GM12878 (cell line): ENCODE results near the gene GXYLT1. TPM values are rescaled to one million over a fixed set of nuclear protein-coding genes. Genes with fewer than 3 reads are reported as not detected.

Experiments
- ATAC-seq: fragments of 200-7000 bp; cut with Tn5 transposase; 3 replicates; pipeline ENCODE4 v1.9.1; 2020; ENCODE audit warnings: mild to moderate bottlenecking, moderate library complexity
- BruUV-seq: library from RNA; stranded (reverse); fragments of 400-500 nt; replicated peaks from 2 replicates; lab custom pipeline; 2021; lab: Mats Ljungman, UMichigan
- CTCF ChIA-PET: fragments of 300-600 bp; sonication (Branson Sonifier 250); formaldehyde crosslinking; extraction: SDS; loops from one replicate; lab custom pipeline; 2021; ENCODE audit warnings: inconsistent platforms; lab: Yijun Ruan, JAX
- POLR2A ChIA-PET: fragments of 350-600 bp; formaldehyde crosslinking; extraction: SDS; loops from one replicate; lab custom pipeline; 2021; ENCODE audit warnings: inconsistent platforms; lab: Charles Lee
- RAD21 ChIA-PET: fragments of 300-600 bp; sonication (Branson Sonifier 250); formaldehyde crosslinking; loops from one replicate; lab custom pipeline; 2023; ENCODE audit warnings: antibody characterized with exemption; ENCODE audit not compliant: unreplicated experiment; lab: Charles Lee
- SMC1A ChIA-PET: fragments of 300-600 bp; sonication (Branson Sonifier 250); formaldehyde crosslinking; loops from one replicate; lab custom pipeline; 2023; ENCODE audit not compliant: unreplicated experiment, uncharacterized antibody; lab: Charles Lee
- DNase-seq: peaks from one replicate; pipeline ENCODE4 v3.0.0-alpha.2; 2011; ENCODE audit warnings: low read depth, low spot score
- FAIRE-seq: peaks from 3 replicates; lab custom pipeline; 2011; peaks lifted over from hg19 to GRCh38; lab: Jason Lieb, UNC
- H2AFZ ChIP-seq: 2 replicates; pipeline ENCODE4 v1.6.0; 2011; ENCODE audit warnings: low read depth, low read length, control low read depth; ENCODE audit not compliant: control insufficient read depth
- H3K27ac ChIP-seq: 2 replicates; pipeline ENCODE4 v1.5.1; 2011; ENCODE audit warnings: control low read depth; ENCODE audit not compliant: control insufficient read depth, insufficient read depth
- H3K27me3 ChIP-seq, 2 experiments: replicated peaks in 1 of 2; 2 replicates each; pipeline versions ENCODE4 v1.6.0 to v1.6.1; 2011; ENCODE audit warnings: low read length in 1 of 2; ENCODE audit not compliant: control insufficient read depth in 2 of 2, insufficient read depth in 2 of 2
- H3K36me3 ChIP-seq, 2 experiments: 2 replicates each; pipeline ENCODE4 v1.5.1; 2011; ENCODE audit warnings: low read length in 1 of 2; ENCODE audit not compliant: control insufficient read depth in 2 of 2, insufficient read depth in 2 of 2
- H3K4me1 ChIP-seq: 2 replicates; pipeline ENCODE4 v1.6.1; 2011; ENCODE audit warnings: mild to moderate bottlenecking, low read length, moderate library complexity, mixed read lengths; ENCODE audit not compliant: control insufficient read depth, insufficient read depth
- H3K4me2 ChIP-seq: 2 replicates; pipeline ENCODE4 v1.6.0; 2011; ENCODE audit warnings: control low read depth; ENCODE audit not compliant: control insufficient read depth, insufficient read depth
- H3K4me3 ChIP-seq: fragments of 200-600 bp; sonication (generic); 2 replicates; pipeline ENCODE4 v1.5.1; 2016
- H3K79me2 ChIP-seq: 2 replicates; pipeline ENCODE4 v1.6.0; 2011; ENCODE audit warnings: low read length; ENCODE audit not compliant: control insufficient read depth, insufficient read depth
- H3K9ac ChIP-seq: 2 replicates; pipeline ENCODE4 v1.8.0; 2011; ENCODE audit warnings: low read length, control low read depth, mixed read lengths; ENCODE audit not compliant: control insufficient read depth, insufficient read depth
- H3K9me3 ChIP-seq: replicated peaks from 3 replicates; pipeline ENCODE4 v1.5.1; 2011; ENCODE audit warnings: mild to moderate bottlenecking, low read length; ENCODE audit not compliant: control insufficient read depth, insufficient read depth
- H4K20me1 ChIP-seq: 2 replicates; pipeline ENCODE4 v1.6.0; 2011; ENCODE audit not compliant: control insufficient read depth, insufficient read depth
- BRCA1 ChIP-seq: IDR thresholded peaks from 2 replicates; pipeline ENCODE4 v1.6.1; 2011; ENCODE audit warnings: low read depth, low read length, improper control_type of control experiment
- CBFB ChIP-seq: IDR thresholded peaks from 2 replicates; pipeline ENCODE4 v1.6.1; 2016; ENCODE audit warnings: antibody characterized with exemption, low read depth
- CHD1 ChIP-seq: IDR thresholded peaks from 2 replicates; pipeline ENCODE4 v1.6.1; 2012; ENCODE audit warnings: low read depth, low read length, improper control_type of control experiment
- GABPA ChIP-seq: IDR thresholded peaks from 2 replicates; pipeline ENCODE4 v1.6.1; 2014; ENCODE audit warnings: antibody characterized with exemption, low read depth, mild to moderate bottlenecking, inconsistent platforms
- KLF5 ChIP-seq: fragments of 450-650 bp; IDR thresholded peaks from 2 replicates; pipeline ENCODE4 v1.6.1; 2014; ENCODE audit warnings: mild to moderate bottlenecking; ENCODE audit not compliant: partially characterized antibody
- NR2C1 ChIP-seq: fragments of 450-650 bp; IDR thresholded peaks from 2 replicates; pipeline ENCODE4 v1.6.1; 2017; ENCODE audit warnings: antibody characterized with exemption, mild to moderate bottlenecking, moderate library complexity
- PAX5 ChIP-seq: IDR thresholded peaks from 2 replicates; pipeline ENCODE4 v1.6.1; 2011; ENCODE audit warnings: low read depth, low read length, borderline replicate concordance
- PML ChIP-seq: IDR thresholded peaks from 2 replicates; pipeline ENCODE4 v1.6.1; 2012; ENCODE audit warnings: low read length, inconsistent platforms
- POLR2AphosphoS2 ChIP-seq: IDR thresholded peaks from 2 replicates; pipeline ENCODE4 v1.6.1; 2011; ENCODE audit warnings: low read depth, mild to moderate bottlenecking, low read length, improper control_type of control experiment, moderate library complexity
- SMARCA5 ChIP-seq: fragments of 450-650 bp; IDR thresholded peaks from 2 replicates; pipeline ENCODE4 v1.6.1; 2017; ENCODE audit warnings: mild to moderate bottlenecking
- SP1 ChIP-seq: IDR thresholded peaks from one replicate; pipeline ENCODE4 v1.6.1; 2011; ENCODE audit warnings: low read depth, low read length
- SUZ12 ChIP-seq: fragments of 200-600 bp; sonication (generic); IDR thresholded peaks from one replicate; pipeline ENCODE4 v1.6.1; 2018; ENCODE audit warnings: antibody characterized with exemption, mild to moderate bottlenecking; ENCODE audit not compliant: unreplicated experiment
- WRNIP1 ChIP-seq: IDR thresholded peaks from 2 replicates; pipeline ENCODE4 v1.6.1; 2011; ENCODE audit warnings: low read depth, low read length, improper control_type of control experiment, borderline replicate concordance
- WGBS: methylation state at CpG from one replicate; pipeline ENCODE4 v1.1.6; 2016; ENCODE audit warnings: low lambda C conversion rate; ENCODE audit not compliant: insufficient replicate concordance, insufficient coverage; ENCODE audit errors: missing lambda C conversion rate; 5-methylcytosine and 5-hydroxymethylcytosine counted together
- in situ Hi-C: fragments of 300-500 bp; cut with MboI; formaldehyde crosslinking; loops from 9 replicates; pipeline ENCODE4 v1.14.3; 2018; ENCODE audit warnings: mixed read lengths
- intact Hi-C: fragments of 100-400 bp; cut with micrococcal nuclease; formaldehyde crosslinking; loops from one replicate; pipeline ENCODE4 v1.14.2; 2022; ENCODE audit not compliant: unreplicated experiment
- polyA plus RNA-seq, 11 experiments: library from polyadenylated mRNA; depleted of rRNA in 4 of 11; unstranded in 6 of 11; stranded (reverse) in 5 of 11; fragments of >200 nt; fragmentation: Nextera tagmentation in 4 of 11; fragmentation: Illumina TruSeq in 1 of 11; extraction: Ambion mirVana in 4 of 11; extraction: Trizol in 1 of 11; gene quantifications; 1 replicate in 1 of 11; 2 replicates in 10 of 11; pipeline versions ENCODE4 v1.2.1 to v1.2.3, GENCODE V29; 2011 to 2016; ENCODE audit warnings: inconsistent platforms in 2 of 11, missing spikeins in 2 of 11, low read depth in 1 of 11
- total RNA-seq, 4 experiments: library from RNA; depleted of rRNA in 3 of 4; stranded (reverse); fragments of >200 nt in 3 of 4; fragmentation: Illumina TruSeq in 1 of 4; extraction: Trizol in 1 of 4; gene quantifications; 2 replicates each; pipeline versions ENCODE4 v1.2.1 to v1.2.3, GENCODE V29; 2013 to 2021
- TF ChIP-seq, protein P1 (sequence below): fragments of 450-650 bp; IDR thresholded peaks from 2 replicates; pipeline ENCODE4 v1.6.1; 2018; ENCODE audit warnings: borderline replicate concordance, mild to moderate bottlenecking; ENCODE audit not compliant: partially characterized antibody
- TF ChIP-seq, protein P2 (sequence below), 3 experiments: IDR thresholded peaks in 2 of 3; conservative IDR thresholded peaks in 1 of 3; 2 replicates each; pipeline ENCODE4 v1.5.1; 2011; ENCODE audit warnings: low read depth in 3 of 3, low read length in 3 of 3, mild to moderate bottlenecking in 3 of 3, control low read depth in 2 of 3, moderate library complexity in 2 of 3, inconsistent platforms in 1 of 3, mixed read lengths in 1 of 3; ENCODE audit not compliant: control insufficient read depth in 2 of 3, insufficient read depth in 1 of 3; ENCODE audit errors: extremely low read depth in 1 of 3
- TF ChIP-seq, protein P3 (sequence below): IDR thresholded peaks from 2 replicates; pipeline ENCODE4 v1.6.1; 2011; ENCODE audit warnings: borderline replicate concordance, low read depth, mild to moderate bottlenecking, moderate library complexity, mixed read lengths, low read length; ENCODE audit not compliant: insufficient read depth; ENCODE audit errors: extremely low read length
- TF ChIP-seq, protein P4 (sequence below): IDR thresholded peaks from 2 replicates; pipeline ENCODE4 v1.6.1; 2012; ENCODE audit warnings: low read length, inconsistent platforms

Gene GXYLT1
- total and polyA plus RNA-seq, 10 of the 15 experiments (the other 5 are each of a cell fraction or from before 2014, with no cell fraction given) = 2.3 to 14.9 (median 8.9) TPM

DNA sequence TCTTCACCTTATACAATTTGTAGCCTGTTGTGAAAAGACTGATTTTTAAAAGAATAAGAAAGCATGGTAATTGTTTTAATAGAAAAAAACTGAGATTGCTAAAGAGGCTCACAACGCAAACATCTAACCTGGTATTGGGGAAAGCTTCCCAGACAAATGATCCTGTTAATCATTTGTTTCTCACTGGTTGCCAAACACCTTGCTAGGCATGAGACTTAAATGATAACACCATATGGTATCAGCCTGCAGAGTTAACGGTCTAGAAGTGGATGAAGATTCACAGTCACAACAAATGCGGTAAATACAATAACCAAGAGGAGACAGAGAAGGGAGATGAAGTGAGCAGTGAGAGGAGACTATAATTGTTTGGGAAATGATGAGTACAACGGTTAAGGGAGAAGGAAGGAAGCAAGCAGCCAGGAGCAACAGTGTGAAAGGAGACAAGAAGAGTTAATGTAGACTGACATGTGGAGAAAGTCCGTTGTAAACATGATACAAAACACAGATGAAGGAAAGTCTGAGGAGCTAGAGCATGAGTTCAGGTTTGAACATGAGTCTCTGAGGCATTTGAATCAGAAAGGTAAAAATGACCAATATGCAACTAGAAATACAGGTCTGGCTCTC is 19.8 kb downstream of the GXYLT1 start:
- SMC1A ChIA-PET = interaction anchor here (0.8 to 3.2 kb wide), 7 partner anchors 13 to 250 kb away, joined by 3 to 14 read pairs (median 3); no protein-coding TSS in a partner anchor
- RAD21 ChIA-PET = interaction anchor here (0.9 to 2.3 kb wide), 6 partner anchors 20 to 1157 kb away, joined by 3 to 12 read pairs (median 3); partner anchors contain the start of gene GXYLT1
- in situ Hi-C loops = no loop called here
- CTCF ChIA-PET = interaction anchor here (0.6 to 2.5 kb wide), 9 partner anchors 17 to 445 kb away, joined by 3 to 8 read pairs (median 3); no protein-coding TSS in a partner anchor
- H3K27me3 ChIP-seq = no peaks in the 10 kb centered on the region
- peaks cover 6% of the 10 kb centered on the region for H3K79me2 ChIP-seq
- H3K4me1 ChIP-seq = no peaks in the 10 kb centered on the region
- no peak overlapping the region; the same call in none of the 2 replicates for H2AFZ ChIP-seq
- POLR2A ChIA-PET = interaction anchor here (0.5 to 1.2 kb wide), 2 partner anchors 17 to 1138 kb away, joined by 3 to 4 read pairs; no protein-coding TSS in a partner anchor
- no peak for DNase-seq
- H4K20me1 ChIP-seq = no peaks in the 10 kb centered on the region
- H3K9me3 ChIP-seq = no peaks in the 10 kb centered on the region
- ATAC-seq = peak; percentile 18
- H3K27ac ChIP-seq = no peak overlapping the region; the same call in 1 of the 2 replicates
- 0 out of 2 replicates have a peak overlapping the region, but pooled peaks have one; percentile 18 for H3K4me2 ChIP-seq
- intact Hi-C loops = no loop called here
- no peaks in the 10 kb centered on the region for H3K36me3 ChIP-seq
- H3K4me3 ChIP-seq = no peak overlapping the region
- no TSS peak for BruUV-seq
- no peak for FAIRE-seq
- no peak overlapping the region for H3K9ac ChIP-seq
- WGBS = 47% methylated on average over 5 of the region's 5 CpGs
- no peak for TF ChIP-seq WRNIP1
- no peak for TF ChIP-seq KLF5
- TF ChIP-seq PML = no peak
- TF ChIP-seq GABPA = no peak
- no peak for TF ChIP-seq BRCA1
- TF ChIP-seq, protein P1, sequence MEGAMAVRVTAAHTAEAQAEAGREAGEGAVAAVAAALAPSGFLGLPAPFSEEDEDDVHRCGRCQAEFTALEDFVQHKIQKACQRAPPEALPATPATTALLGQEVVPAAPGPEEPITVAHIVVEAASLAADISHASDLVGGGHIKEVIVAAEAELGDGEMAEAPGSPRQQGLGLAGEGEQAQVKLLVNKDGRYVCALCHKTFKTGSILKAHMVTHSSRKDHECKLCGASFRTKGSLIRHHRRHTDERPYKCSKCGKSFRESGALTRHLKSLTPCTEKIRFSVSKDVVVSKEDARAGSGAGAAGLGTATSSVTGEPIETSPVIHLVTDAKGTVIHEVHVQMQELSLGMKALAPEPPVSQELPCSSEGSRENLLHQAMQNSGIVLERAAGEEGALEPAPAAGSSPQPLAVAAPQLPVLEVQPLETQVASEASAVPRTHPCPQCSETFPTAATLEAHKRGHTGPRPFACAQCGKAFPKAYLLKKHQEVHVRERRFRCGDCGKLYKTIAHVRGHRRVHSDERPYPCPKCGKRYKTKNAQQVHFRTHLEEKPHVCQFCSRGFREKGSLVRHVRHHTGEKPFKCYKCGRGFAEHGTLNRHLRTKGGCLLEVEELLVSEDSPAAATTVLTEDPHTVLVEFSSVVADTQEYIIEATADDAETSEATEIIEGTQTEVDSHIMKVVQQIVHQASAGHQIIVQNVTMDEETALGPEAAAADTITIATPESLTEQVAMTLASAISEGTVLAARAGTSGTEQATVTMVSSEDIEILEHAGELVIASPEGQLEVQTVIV = no peak
- no peak for TF ChIP-seq NR2C1
- TF ChIP-seq SMARCA5 = no peak
- TF ChIP-seq, protein P2, sequence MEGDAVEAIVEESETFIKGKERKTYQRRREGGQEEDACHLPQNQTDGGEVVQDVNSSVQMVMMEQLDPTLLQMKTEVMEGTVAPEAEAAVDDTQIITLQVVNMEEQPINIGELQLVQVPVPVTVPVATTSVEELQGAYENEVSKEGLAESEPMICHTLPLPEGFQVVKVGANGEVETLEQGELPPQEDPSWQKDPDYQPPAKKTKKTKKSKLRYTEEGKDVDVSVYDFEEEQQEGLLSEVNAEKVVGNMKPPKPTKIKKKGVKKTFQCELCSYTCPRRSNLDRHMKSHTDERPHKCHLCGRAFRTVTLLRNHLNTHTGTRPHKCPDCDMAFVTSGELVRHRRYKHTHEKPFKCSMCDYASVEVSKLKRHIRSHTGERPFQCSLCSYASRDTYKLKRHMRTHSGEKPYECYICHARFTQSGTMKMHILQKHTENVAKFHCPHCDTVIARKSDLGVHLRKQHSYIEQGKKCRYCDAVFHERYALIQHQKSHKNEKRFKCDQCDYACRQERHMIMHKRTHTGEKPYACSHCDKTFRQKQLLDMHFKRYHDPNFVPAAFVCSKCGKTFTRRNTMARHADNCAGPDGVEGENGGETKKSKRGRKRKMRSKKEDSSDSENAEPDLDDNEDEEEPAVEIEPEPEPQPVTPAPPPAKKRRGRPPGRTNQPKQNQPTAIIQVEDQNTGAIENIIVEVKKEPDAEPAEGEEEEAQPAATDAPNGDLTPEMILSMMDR (IDR thresholded peaks at IDR 0.05 in 2 of 3, conservative IDR thresholded peaks at IDR 0.05 in 1 of 3; ENCODE audit: control insufficient read depth in 2 of 3, extremely low read depth in 1 of 3, insufficient read depth in 1 of 3, low read depth in 3 of 3, low read length in 3 of 3) = no peak
- TF ChIP-seq, protein P3, sequence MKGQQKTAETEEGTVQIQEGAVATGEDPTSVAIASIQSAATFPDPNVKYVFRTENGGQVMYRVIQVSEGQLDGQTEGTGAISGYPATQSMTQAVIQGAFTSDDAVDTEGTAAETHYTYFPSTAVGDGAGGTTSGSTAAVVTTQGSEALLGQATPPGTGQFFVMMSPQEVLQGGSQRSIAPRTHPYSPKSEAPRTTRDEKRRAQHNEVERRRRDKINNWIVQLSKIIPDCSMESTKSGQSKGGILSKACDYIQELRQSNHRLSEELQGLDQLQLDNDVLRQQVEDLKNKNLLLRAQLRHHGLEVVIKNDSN = no peak
- TF ChIP-seq POLR2AphosphoS2 = no peak
- no peak for TF ChIP-seq PAX5
- no peak for TF ChIP-seq CBFB
- no peak for TF ChIP-seq SUZ12
- no peak for TF ChIP-seq SP1
- TF ChIP-seq, protein P4, sequence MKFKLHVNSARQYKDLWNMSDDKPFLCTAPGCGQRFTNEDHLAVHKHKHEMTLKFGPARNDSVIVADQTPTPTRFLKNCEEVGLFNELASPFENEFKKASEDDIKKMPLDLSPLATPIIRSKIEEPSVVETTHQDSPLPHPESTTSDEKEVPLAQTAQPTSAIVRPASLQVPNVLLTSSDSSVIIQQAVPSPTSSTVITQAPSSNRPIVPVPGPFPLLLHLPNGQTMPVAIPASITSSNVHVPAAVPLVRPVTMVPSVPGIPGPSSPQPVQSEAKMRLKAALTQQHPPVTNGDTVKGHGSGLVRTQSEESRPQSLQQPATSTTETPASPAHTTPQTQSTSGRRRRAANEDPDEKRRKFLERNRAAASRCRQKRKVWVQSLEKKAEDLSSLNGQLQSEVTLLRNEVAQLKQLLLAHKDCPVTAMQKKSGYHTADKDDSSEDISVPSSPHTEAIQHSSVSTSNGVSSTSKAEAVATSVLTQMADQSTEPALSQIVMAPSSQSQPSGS = no peak
- TF ChIP-seq CHD1 = no peak
